ENCODE results near the gene TP53TG5. TPM values are rescaled to one million over a fixed set of nuclear protein-coding genes. Genes with fewer than 3 reads are reported as not detected.
A peak's percentile ranks its signal among the peaks of the same experiment; 100 is the strongest.

The TP53TG5 gene
- total and polyA plus RNA-seq, 2 donors (not counting 1 experiment from before 2014, with no cell fraction given): 0.14 TPM; not detected in 1

DNA sequence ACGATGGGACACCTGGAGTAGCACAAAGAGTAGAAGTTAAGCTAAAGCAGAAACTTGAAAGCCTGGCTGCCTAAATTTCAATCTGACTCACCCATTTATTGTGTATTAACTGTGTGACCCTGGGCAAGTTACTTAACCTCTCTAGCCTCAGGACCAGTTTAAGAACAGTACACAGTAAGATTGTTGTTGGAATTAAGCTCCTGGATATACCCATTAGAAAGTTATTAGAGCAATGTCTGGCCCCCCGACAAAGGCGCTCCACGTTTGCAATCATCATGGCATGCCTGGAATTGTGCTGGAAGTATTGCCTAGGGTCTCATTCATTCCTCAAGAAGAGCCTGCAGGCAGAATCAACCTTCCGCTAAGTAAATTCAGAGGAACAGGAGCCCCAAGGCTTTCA is 31.3 kb downstream of the TP53TG5 start:
- H3K4me1 ChIP-seq (ENCODE audit: control insufficient read depth, extremely low read depth, insufficient read depth, low read length): peaks cover 26% of the 10 kb centered on the region
- peak overlapping the region; percentile 95 for H3K4me2 ChIP-seq (ENCODE audit: extremely low read depth, insufficient read depth, low read length)
- DNase-seq (ENCODE audit: low read depth in 2 of 2): peak in 1 of 2 donors; percentile 37
- no peaks in the 10 kb centered on the region for H3K27me3 ChIP-seq (ENCODE audit: control insufficient read depth, insufficient read depth, low read length)
- no peak overlapping the region for H2AFZ ChIP-seq (ENCODE audit: low read length)
- peak overlapping the region; percentile 83 for H3K27ac ChIP-seq (ENCODE audit: insufficient read depth, low read length)
- peak overlapping the region; percentile 88 for H3K9ac ChIP-seq (ENCODE audit: insufficient read depth, low read length)
- peaks cover 63% of the 10 kb centered on the region for H3K79me2 ChIP-seq (ENCODE audit: control insufficient read depth, insufficient read depth, low read length)
- H4K20me1 ChIP-seq (ENCODE audit: control insufficient read depth, extremely low read depth, insufficient read depth, low read length): no peaks in the 10 kb centered on the region
- no peaks in the 10 kb centered on the region for H3K9me3 ChIP-seq (ENCODE audit: control insufficient read depth, insufficient read depth, low read depth, low read length)
- peaks cover 2% of the 10 kb centered on the region for H3K36me3 ChIP-seq (ENCODE audit: control insufficient read depth, insufficient read depth, low read length)
- TF ChIP-seq EZH2 (IDR thresholded peaks at IDR 0.05; ENCODE audit: low read length, missing control alignments): no peak
- no peak for TF ChIP-seq CTCF (conservative IDR thresholded peaks at IDR 0.05 in 1 of 2, IDR thresholded peaks at IDR 0.05 in 1 of 2; ENCODE audit: low read depth in 1 of 2, low read length in 2 of 2)
- H3K4me3 ChIP-seq (replicated peaks in 1 of 4; ENCODE audit: control extremely low read depth in 1 of 4, insufficient read depth in 1 of 4, low read depth in 3 of 4, low read length in 4 of 4): peak overlapping the region; percentile 96 to 100 (median 98)

DNA sequence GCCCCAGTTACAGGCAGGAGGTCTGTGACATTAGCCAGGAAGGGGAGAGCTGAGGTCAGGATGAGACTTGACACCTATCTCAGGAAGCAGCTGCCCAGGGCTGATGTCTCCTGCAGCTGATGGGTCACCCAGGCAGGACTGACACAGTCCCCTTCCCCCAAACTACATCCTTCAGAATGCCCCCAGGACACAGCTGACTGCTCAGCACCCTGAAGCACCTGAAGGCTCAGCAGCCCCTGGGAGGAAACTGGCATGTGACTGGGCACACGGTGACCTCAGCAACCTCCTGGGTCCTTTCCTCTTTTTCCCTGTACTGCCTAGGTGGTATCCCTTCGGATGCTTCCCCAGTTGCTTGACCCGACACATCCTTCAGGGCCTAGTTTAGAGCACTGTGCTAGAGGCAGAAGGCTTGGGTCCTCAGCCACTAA is 31.8 kb downstream of the TP53TG5 start:
- Histone ChIP-seq H3K27ac (ENCODE audit: insufficient read depth, low read length) (peak overlapping the region; percentile 83), H3K27me3 (ENCODE audit: control insufficient read depth, insufficient read depth, low read length) (no peaks in the 10 kb centered on the region), H3K4me1 (ENCODE audit: control insufficient read depth, extremely low read depth, insufficient read depth, low read length) (peaks cover 31% of the 10 kb centered on the region)

More for the DNA sequence above, 31.8 kb downstream of the TP53TG5 start:
- no peak for TF ChIP-seq CTCF (conservative IDR thresholded peaks at IDR 0.05 in 1 of 2, IDR thresholded peaks at IDR 0.05 in 1 of 2; ENCODE audit: low read depth in 1 of 2, low read length in 2 of 2)
- no peak for TF ChIP-seq EZH2 (IDR thresholded peaks at IDR 0.05; ENCODE audit: low read length, missing control alignments)
- Histone ChIP-seq H2AFZ (ENCODE audit: low read length) (no peak overlapping the region), H3K9ac (ENCODE audit: insufficient read depth, low read length) (peak overlapping the region; percentile 25), H3K4me2 (ENCODE audit: extremely low read depth, insufficient read depth, low read length) (peak overlapping the region; percentile 95), H3K79me2 (ENCODE audit: control insufficient read depth, insufficient read depth, low read length) (peaks cover 68% of the 10 kb centered on the region), H3K36me3 (ENCODE audit: control insufficient read depth, insufficient read depth, low read length) (peaks cover 3% of the 10 kb centered on the region), H3K4me3 (replicated peaks in 1 of 4; ENCODE audit: control extremely low read depth in 1 of 4, insufficient read depth in 1 of 4, low read depth in 3 of 4, low read length in 4 of 4) (peak overlapping the region; percentile 96 to 100 (median 98)), H4K20me1 (ENCODE audit: control insufficient read depth, extremely low read depth, insufficient read depth, low read length) (no peaks in the 10 kb centered on the region), H3K9me3 (ENCODE audit: control insufficient read depth, insufficient read depth, low read depth, low read length) (no peaks in the 10 kb centered on the region)
- no peak for DNase-seq (ENCODE audit: low read depth in 2 of 2)

Measured in fibroblast of lung (primary cell).